GM18499 (cell line): ENCODE data around the gene CFAP90.

Experiments used
- ATAC-seq: cut with Tn5 transposase; IDR thresholded peaks from one replicate; pipeline ENCODE4 v1.9.1; 2021; ENCODE audit warnings: moderate number of reproducible peaks; ENCODE audit not compliant: insufficient read depth, unreplicated experiment

The CFAP90 gene

DNA sequence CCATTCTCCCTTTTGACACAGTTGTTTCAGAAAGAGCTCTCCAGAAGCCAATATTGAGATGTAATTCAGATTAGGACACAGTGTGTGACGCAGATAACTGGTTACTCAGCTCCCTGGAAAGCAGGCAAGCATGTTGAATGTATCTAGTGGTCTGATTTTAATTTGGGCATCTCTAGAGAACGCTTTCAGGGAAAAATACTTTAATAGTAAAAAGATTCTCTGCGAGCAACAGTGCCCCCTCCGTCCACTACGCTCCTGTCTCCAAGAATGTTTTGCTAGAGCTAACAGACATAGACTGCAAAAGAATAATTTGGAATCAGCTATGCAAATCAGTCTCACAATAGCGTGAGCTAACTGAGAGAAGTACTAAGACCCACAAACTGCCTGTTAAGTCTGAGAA lies 23.3 kb downstream of the CFAP90 start:
- ATAC-seq: no peak

DNA sequence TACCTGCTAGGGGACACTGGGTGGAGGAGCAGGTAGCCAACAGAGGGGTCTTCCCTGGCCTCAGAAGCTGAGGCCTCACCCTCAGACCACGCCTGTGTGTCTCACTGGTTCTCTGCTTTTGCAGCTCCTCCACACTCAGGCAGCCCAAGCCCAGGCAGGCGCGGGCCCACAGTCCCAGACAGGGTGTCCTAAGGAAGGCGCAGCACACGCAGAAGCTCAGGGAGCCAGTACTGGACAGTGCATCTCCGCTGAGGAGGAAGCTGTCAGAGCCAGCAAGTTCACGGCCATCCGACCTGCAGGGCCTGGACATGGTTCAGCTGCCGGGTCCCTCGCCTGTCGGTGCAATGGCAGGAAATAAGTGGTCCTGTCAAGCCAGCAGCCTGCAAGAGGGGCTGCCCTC lies 25.3 kb downstream of the CFAP90 start:
- ATAC-seq: no peak

DNA sequence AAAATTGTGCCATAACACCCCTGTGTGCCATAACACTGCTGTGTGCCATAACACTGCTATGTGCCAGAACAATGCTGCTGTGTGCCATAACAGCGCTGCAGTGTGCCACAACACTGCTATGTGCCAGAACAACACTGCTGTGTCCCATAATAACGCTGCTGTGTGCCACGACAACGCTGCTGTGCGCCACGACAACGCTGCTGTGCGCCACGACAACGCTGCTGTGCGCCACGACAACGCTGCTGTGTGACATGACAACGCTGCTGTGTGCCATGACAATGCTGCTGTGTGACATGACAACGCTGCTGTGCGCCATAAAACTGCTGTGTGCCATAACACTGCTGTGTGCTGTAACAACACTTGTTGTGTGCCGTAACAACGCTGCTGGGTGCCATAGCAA lies 25.9 kb downstream of the CFAP90 start:
- no peak for ATAC-seq

DNA sequence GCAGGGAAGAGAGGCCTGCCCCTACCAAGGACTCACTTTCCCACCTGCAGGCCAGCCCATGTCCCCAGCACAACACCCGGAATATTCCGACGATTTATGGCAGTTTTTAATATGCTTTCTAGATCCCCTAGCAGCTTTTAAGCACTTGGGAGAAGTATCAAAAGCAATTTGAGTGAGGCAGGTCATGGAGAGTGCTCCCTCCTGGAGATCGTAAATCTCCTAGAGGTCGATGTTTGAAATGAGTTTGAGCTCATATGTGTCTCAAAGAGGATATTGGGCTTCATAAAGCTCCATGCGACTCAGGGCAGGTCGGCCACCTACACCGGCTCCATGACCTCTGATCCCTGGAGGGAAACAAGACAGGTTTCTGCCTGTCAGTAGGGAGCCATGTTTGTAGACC lies 27.3 kb downstream of the CFAP90 start:
- no peak for ATAC-seq

DNA sequence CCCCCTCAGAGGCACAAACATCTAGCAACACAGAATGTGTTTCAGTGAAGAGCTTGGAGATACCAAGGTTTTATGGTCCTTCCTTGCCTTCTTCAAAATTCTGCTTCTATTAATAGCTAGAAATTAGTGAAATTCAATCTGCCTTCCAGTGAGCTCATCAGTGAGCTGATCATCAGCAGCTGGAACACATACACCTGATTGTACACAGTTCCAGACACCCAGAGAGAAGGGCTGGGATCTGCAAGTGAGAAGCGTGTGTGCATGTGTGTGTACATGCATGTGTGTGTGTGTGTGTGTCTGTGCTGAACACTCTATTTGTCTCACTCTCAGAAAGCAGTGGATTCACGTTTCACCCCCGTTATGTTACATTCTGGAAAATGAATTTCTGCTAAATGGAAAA lies 28.5 kb downstream of the CFAP90 start:
- no peak for ATAC-seq

DNA sequence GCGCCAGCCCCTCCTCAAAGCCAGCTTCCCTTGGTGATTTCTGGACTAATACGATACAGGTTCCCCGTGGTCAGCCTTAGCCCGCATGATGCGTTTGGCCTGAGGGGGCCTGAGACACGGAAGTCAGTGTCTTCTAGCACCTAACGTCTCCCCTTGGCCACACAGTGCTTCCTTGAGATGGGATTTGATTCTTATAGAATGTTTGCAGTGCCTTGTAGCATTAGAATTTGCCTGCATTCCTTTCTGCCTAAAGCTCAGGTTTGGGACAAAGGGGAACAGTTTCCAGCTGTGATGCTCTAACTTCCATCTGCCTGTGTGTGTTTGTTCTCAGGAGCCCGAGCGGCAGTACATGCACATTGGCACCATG lies 34.4 kb downstream of the CFAP90 start:
- ATAC-seq: no peak

DNA sequence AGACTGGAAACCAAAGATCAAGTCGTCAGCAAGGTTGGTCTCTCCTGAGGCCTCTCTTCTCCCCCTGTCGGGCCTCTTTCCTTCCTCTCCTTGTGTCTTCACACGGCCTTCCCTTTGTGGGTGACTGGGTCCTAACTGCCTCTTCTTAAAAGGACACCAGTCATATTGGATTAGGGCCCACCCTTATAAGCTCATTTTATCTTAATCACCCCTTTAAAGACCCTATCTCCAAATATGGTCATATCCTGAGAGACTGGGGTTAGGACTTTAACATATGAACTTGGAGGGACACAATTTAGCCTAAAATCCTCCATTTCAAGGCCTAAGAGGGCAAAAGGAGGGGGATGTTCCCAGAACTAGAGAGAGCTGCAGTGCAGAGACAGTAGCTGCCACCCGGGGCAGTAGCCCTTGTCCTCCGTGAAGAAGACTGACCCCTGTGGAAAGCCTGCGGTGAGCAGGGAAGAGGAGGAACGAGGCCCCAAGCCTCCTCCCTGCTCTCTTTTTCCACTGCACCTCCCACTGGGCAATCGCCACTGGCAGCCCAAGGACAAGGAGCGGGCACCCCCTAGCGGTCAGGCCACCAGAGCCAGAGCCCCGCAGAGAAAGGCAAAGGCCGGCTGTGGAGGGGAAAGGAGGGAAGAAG lies 34.9 kb downstream of the CFAP90 start:
- ATAC-seq: peak; percentile 78

DNA sequence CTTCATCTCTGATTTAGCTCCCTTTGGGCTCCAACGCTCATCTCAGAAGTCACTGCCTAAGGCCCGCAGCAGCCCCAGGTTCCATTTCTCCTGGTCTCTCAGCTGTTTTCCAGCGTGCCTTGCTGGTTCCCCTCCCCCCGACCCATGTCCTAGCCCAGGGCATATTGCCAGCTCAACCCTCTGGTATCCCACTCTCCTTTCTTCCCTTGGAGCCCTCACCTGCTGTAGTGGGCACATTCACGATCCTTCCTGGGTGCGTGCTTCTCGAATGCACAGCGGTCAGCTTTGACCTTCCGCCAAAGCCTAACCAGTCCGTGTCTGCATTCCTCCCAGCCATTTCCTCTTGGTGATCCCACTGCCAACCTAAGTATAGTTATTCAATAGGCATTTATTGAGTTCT lies 36.1 kb downstream of the CFAP90 start:
- no peak for ATAC-seq

DNA sequence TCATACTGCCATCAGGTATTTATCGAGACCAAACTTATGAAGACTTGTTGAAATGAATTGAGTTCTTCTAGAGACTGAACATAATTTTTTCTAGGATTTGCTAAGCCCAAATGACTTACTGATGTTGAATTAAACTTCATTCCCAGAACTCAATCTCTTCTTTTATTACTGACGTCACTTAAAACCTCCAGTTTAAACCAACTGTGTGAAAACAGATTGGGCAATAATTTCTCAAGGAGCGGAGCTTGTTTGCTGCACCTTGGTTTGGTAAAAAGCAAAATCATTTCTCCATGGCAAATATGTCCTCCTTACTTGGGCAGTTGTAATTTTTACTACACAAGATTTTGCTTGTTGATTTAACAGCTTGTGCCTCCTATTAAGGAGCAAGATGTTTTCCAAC lies 37.4 kb downstream of the CFAP90 start:
- no peak for ATAC-seq

DNA sequence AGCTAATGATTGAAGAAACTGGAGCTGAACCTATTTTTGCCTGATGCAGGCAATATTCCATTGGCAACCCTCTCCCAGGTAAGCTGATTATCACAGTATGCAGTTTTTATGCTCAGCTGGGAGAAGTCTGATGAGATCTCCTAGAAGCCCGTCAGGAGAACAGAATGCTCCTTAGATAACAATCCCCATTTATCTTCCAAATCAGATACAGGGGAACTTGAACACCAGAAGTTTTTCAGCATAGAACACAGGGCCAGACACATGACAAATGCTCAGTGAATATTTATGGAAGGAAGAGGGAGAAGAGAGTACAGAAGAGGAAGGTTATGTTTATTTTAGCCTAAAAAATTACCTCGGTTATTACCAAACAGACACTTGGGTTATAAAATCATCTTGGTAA lies 37.9 kb downstream of the CFAP90 start:
- ATAC-seq: no peak

DNA sequence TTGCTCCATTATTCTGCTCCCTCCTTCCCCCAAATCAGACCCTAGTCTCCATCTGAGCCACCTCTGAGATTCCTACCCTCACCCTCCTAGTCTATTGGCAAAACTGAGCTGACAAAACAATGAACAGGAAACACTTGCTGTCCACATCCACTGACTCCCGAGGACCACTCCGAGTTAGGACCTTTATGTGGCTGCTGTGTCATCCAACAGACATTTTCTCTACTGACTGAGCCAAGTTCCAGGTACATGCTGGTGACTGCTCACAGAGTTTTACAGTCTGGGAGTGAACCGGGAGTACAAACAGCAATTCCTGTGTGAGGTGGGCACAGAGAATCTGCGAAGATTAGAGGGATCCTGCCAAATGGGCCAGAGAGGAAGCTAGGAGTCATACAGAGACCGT lies 39.2 kb downstream of the CFAP90 start:
- no peak for ATAC-seq

DNA sequence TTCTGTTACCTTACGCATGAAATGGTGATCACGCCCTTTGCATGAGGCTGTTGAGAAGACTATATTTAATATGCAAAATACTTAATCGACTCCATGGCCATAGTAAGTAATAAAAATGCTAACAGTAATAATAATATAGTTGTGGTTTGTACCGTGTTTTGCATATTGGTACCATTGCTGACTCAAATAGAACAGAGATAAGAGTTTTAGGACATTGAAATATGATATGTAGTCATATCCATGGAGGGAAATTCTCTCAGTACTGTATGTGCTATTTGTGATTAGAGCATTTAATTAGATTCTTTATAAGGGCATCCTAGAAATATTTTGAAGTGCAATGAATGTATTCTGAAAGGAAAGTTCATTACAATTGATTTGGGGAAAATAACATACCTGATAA lies 41.9 kb downstream of the CFAP90 start:
- no peak for ATAC-seq

DNA sequence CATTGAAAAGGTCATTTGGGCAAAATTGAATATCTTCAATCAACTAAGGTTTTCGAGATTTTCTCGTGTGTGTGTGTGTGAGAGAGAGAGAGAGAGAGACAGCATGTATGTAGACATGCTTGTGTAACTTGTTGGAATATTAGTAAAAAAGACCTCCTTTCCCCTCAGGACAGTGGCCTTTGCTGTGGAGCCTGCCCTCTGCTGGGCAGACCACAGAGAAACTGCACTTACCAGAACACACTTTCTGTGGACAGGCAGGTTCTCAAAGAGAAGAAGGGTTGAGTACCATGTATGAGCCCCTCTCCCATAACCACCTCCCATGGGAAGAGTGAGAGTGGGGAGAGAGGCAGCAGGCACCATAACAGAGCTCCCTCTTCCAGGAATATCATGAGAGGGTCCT lies 45.6 kb downstream of the CFAP90 start:
- no peak for ATAC-seq

DNA sequence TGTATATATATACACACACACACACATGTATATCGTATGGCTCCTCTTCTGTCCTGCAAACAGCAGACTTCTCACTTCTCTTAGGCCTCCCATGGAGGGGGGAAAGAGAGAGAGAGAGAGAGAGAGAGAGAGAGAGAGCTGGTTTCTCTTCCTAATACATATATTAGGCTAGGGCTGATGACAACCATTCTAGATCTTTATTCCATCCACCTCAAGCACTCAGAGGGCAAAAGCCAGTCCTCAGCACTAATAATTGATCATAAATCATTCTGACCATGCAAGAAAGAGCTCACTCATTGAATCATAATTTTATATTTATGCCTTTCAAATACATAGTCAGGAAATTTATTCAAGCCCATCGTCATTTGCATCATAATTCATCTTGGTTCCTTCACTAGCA lies 47.0 kb downstream of the CFAP90 start:
- ATAC-seq: no peak

DNA sequence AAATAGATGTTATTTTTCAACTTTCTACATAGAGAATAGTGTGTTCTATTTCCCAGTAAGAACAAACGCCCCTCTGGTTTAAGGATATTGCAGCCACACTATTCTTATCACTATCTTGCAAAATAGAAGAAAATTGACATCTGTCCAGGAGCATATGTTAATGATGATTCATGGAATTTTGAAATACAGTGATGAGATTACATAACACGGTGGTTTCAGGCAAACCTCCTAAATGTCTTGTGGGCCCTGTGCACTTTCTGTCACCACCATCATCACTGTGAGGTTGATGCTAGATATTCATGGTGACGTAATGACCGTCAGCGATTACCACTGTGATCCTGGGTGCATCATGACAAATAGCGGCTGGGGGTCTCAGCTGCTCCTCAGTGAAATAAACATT lies 48.1 kb downstream of the CFAP90 start:
- ATAC-seq: no peak

DNA sequence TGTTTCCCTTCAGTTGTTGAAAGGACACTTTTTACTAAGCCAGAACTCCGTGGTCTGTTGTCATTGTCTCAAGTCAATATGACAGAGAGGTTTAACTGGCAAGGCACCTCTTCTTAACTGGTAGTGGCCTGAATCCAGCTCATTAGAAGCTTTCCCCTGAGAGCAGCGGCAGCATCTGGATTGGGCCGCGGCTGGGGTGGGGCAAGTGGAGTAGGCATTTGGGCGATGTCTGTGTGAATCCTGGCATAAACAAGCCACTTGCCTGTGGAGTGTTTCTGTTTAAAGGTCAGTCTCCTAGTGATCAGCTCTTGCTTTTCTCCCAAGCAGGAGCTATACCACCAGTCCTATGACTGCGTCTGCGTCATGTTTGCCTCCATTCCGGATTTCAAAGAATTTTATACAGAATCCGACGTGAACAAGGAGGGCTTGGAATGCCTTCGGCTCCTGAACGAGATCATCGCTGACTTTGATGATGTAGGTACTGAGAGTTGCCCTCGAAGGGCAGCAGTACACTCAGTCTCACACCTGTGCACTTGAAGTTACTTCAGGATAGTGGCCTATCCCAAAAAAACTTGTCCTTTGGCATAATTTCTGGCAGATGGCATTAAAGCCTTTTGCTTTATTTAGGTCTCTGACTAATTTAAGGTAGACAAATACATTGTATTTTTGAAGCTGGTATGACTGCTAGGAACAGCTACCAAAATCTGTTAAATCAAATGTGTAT lies 48.9 kb downstream of the CFAP90 start:
- no peak for ATAC-seq

DNA sequence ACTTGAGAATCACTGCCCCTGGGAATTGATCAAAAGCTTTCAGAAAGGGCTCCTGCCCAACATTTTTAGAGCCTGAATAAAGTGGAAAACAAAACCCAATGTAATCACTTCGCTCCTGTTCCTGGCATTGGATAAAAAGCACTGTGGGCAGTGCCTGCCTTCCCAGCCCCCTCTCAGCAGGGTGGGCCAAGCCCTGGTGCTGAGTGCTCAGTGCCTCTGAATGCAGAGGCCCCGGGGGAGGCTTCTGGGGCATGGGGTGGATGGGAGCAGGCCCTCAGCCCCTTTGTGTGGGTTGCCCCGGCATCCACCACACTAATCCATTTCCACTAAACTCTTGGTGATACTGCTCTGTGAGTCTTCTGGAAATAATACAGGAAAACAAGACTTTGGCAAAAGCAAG lies 55.6 kb downstream of the CFAP90 start:
- no peak for ATAC-seq

DNA sequence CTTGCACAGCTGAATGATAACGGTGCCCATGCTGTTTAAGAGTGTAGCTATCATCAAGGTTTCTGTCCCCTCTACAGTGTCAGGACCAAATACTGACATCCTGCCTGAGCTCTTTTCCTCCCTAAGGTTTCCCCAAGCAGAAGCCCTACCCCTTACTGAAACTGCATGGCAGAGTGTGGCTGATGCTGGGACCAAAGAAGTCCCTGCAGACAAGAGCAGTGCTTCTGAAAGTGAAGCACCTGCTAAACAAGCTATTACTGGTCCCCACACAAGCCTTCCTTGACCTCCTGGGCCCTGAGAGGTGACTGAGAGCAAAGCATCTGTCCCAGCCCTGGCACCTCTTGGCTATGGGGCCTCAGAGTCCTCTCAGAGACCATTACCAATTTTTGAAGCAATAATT lies 56.1 kb downstream of the CFAP90 start:
- ATAC-seq: peak; percentile 37

DNA sequence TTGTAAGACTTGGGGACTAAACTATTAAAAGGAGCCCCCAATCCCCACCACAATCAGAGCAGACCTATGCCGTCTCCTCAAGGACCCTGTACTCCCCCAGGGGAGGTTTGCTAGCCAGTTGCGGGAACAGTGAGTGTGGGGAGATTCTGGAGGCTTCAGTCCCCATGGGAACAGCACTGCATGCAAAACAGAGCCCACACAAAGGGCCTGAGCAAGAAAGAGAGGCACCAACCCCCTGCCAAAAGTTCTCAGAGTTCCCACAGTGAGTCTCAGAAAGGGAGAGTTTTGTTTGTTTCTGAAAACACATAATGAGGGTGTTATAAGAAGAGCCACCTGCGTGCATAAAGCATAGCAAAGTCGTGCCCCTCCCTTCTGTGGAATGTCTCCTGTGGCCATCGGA lies 56.6 kb downstream of the CFAP90 start:
- ATAC-seq: peak; percentile 86

DNA sequence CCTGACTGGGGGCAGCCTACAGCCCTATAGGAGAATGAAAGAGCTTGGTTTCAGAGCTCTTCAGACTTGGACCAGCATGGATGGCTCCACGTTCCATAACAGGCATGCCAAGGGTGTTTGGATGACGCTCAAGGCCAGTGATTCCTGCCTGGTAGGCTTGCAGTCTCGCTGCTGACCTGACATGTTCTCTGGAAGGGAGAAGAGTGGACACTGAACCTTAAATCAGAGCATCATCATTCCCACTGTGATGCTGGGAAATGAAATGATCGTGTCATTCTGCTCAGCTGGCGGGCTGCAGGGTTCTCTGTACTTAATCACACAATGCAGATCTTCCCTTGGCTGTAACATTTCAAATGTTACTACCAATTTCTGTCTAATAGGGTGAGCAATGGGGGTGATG lies 57.0 kb downstream of the CFAP90 start:
- ATAC-seq: peak; percentile 14

DNA sequence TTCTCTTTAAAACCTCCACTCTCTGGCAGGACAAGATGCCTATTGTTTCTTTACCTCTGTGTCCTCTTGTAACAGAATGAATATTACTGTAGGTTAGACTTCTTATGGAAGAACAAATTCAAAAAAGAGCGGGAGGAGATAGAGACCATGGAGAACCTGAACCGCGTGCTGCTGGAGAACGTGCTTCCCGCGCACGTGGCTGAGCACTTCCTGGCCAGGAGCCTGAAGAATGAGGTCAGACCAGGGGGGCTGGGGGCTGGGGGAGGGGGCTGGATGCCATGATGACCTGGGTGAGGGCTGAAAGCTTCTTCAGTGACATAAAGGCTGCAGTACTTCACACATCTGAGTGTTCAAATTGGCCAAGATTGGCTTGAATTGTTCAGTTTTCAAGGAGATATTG lies 61.4 kb downstream of the CFAP90 start:
- no peak for ATAC-seq

DNA sequence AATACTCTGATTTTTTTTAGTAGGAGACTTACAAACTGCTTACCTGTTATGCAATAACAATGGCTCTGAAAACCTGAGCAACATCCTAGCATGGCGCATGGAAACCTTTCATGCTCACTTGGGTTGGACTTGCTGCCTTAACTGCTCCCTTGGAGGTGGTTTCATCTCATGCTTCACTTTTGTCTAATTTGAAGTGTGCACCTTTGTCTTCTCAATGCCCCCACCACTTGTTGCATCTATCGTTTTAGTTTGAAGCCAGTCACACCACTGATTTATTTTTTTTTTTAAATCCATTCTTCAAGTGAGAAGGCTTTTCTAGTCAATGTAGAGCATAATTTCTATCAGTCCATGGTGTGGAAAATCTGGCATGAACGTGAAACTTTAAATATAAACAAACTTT lies 63.2 kb downstream of the CFAP90 start:
- no peak for ATAC-seq
